ENCODE results near the gene RXFP3.
"Not testable (repeated sequence)": the region's sequence is repeated elsewhere in the genome, so short reads cannot be mapped to it uniquely, and the experiment has no call there.

RXFP3 gene

GRCh38 chr5:33939556-33940262 is 3.5 kb downstream of the RXFP3 start:
- H3K9me3 ChIP-seq (ENCODE audit: control extremely low read depth in 1 of 5, control insufficient read depth in 4 of 5, insufficient read depth in 2 of 5, low read depth in 1 of 5, low read length in 4 of 5): peaks cover 0 to 8% (median 0%) of the 10 kb centered on the region in 5 experiments
- peaks cover 0 to 12% (median 8%) of the 10 kb centered on the region in 4 experiments for H3K4me1 ChIP-seq (ENCODE audit: control extremely low read depth in 1 of 4, control insufficient read depth in 4 of 4, insufficient read depth in 4 of 4, low read length in 3 of 4)
- peaks cover 0 to 83% (median 31%) of the 10 kb centered on the region in 5 experiments for H3K27me3 ChIP-seq (replicated peaks in 2 of 5; ENCODE audit: control insufficient read depth in 4 of 5, insufficient read depth in 5 of 5, low read length in 4 of 5)
- H3K36me3 ChIP-seq (ENCODE audit: control insufficient read depth in 4 of 4, insufficient read depth in 4 of 4, low read length in 3 of 4): no peaks in the 10 kb centered on the region
- DNase-seq: no peak
- CTCF ChIA-PET: interaction anchor here (0.7 to 1.3 kb wide), 2 partner anchors 21 to 351 kb away, joined by 3 to 4 read pairs; no protein-coding TSS in a partner anchor
- no peak overlapping the region for H3K27ac ChIP-seq (ENCODE audit: insufficient read depth in 1 of 2, low read depth in 1 of 2, low read length in 2 of 2, poor library complexity in 1 of 2, severe bottlenecking in 2 of 2)
- WGBS (ENCODE audit: insufficient coverage): 90% methylated on average over 5 of the region's 8 CpGs
- POLR2A ChIA-PET: no interaction called here
- H3K4me3 ChIP-seq (ENCODE audit: control insufficient read depth in 1 of 7, extremely low read depth in 1 of 7, insufficient read depth in 4 of 7, low read depth in 2 of 7, low read length in 6 of 7): no peak overlapping the region

GRCh38 chr5:33941090-33941489 is 4.9 kb downstream of the RXFP3 start:
- H3K9me3 ChIP-seq (ENCODE audit: control extremely low read depth in 1 of 5, control insufficient read depth in 4 of 5, insufficient read depth in 2 of 5, low read depth in 1 of 5, low read length in 4 of 5): peaks cover 0 to 8% (median 0%) of the 10 kb centered on the region in 5 experiments
- H3K4me1 ChIP-seq (ENCODE audit: control extremely low read depth in 1 of 4, control insufficient read depth in 4 of 4, insufficient read depth in 4 of 4, low read length in 3 of 4): peaks cover 0 to 8% (median 7%) of the 10 kb centered on the region in 4 experiments
- H3K27me3 ChIP-seq (replicated peaks in 2 of 5; ENCODE audit: control insufficient read depth in 4 of 5, insufficient read depth in 5 of 5, low read length in 4 of 5): peaks cover 0 to 75% (median 31%) of the 10 kb centered on the region in 5 experiments
- WGBS (ENCODE audit: insufficient coverage): 100% methylated on average over 1 of the region's 5 CpGs
- ChIA-PET CTCF (interaction anchor here (1.3 kb wide), 1 partner anchor 352 kb away, joined by 4 read pairs; no protein-coding TSS in a partner anchor), POLR2A (no interaction called here)
- no peaks in the 10 kb centered on the region for H3K36me3 ChIP-seq (ENCODE audit: control insufficient read depth in 4 of 4, insufficient read depth in 4 of 4, low read length in 3 of 4)
- no peak for DNase-seq
- H3K4me3 ChIP-seq (ENCODE audit: control insufficient read depth in 1 of 7, extremely low read depth in 1 of 7, insufficient read depth in 4 of 7, low read depth in 2 of 7, low read length in 6 of 7): no peak overlapping the region
- H3K27ac ChIP-seq (ENCODE audit: insufficient read depth in 1 of 2, low read depth in 1 of 2, low read length in 2 of 2, poor library complexity in 1 of 2, severe bottlenecking in 2 of 2): no peak overlapping the region

GRCh38 chr5:33944543-33945132 is 8.5 kb downstream of the RXFP3 start:
- Histone ChIP-seq H3K27ac (ENCODE audit: insufficient read depth in 1 of 2, low read depth in 1 of 2, low read length in 2 of 2, poor library complexity in 1 of 2, severe bottlenecking in 2 of 2) (no peak overlapping the region), H3K9me3 (ENCODE audit: control extremely low read depth in 1 of 5, control insufficient read depth in 4 of 5, insufficient read depth in 2 of 5, low read depth in 1 of 5, low read length in 4 of 5) (peaks cover 0 to 3% (median 0%) of the 10 kb centered on the region in 5 experiments), H3K36me3 (ENCODE audit: control insufficient read depth in 4 of 4, insufficient read depth in 4 of 4, low read length in 3 of 4) (no peaks in the 10 kb centered on the region), H3K4me3 (ENCODE audit: control insufficient read depth in 1 of 7, extremely low read depth in 1 of 7, insufficient read depth in 4 of 7, low read depth in 2 of 7, low read length in 6 of 7) (no peak overlapping the region), H3K4me1 (ENCODE audit: control extremely low read depth in 1 of 4, control insufficient read depth in 4 of 4, insufficient read depth in 4 of 4, low read length in 3 of 4) (no peaks in the 10 kb centered on the region), H3K27me3 (replicated peaks in 2 of 5; ENCODE audit: control insufficient read depth in 4 of 5, insufficient read depth in 5 of 5, low read length in 4 of 5) (peaks cover 0 to 42% (median 19%) of the 10 kb centered on the region in 5 experiments)
- POLR2A ChIA-PET: no interaction called here
- CTCF ChIA-PET: no interaction called here
- DNase-seq: no peak
- 88% methylated on average over 8 of the region's 12 CpGs for WGBS (ENCODE audit: insufficient coverage)

- H3K9me3 ChIP-seq (ENCODE audit: control extremely low read depth in 1 of 5, control insufficient read depth in 4 of 5, insufficient read depth in 2 of 5, low read depth in 1 of 5, low read length in 4 of 5); DNase-seq; H3K27ac ChIP-seq (ENCODE audit: insufficient read depth in 1 of 2, low read depth in 1 of 2, low read length in 2 of 2, poor library complexity in 1 of 2, severe bottlenecking in 2 of 2); H3K4me3 ChIP-seq (ENCODE audit: control insufficient read depth in 1 of 7, extremely low read depth in 1 of 7, insufficient read depth in 4 of 7, low read depth in 2 of 7, low read length in 6 of 7); H3K4me1 ChIP-seq (ENCODE audit: control extremely low read depth in 1 of 4, control insufficient read depth in 4 of 4, insufficient read depth in 4 of 4, low read length in 3 of 4); H3K36me3 ChIP-seq (ENCODE audit: control insufficient read depth in 4 of 4, insufficient read depth in 4 of 4, low read length in 3 of 4); POLR2A ChIA-PET; H3K27me3 ChIP-seq (replicated peaks in 2 of 5; ENCODE audit: control insufficient read depth in 4 of 5, insufficient read depth in 5 of 5, low read length in 4 of 5); CTCF ChIA-PET: not testable (repeated sequence)
- WGBS (ENCODE audit: insufficient coverage): 100% methylated on average over 2 of the region's 5 CpGs
These were observed 16.0 kb downstream of the RXFP3 start for GRCh38 chr5:33952175-33952574.

GRCh38 chr5:33957577-33958150 is 21.5 kb downstream of the RXFP3 start:
- DNase-seq: no peak
- POLR2A ChIA-PET: no interaction called here
- no peaks in the 10 kb centered on the region for H3K4me1 ChIP-seq (ENCODE audit: control extremely low read depth in 1 of 4, control insufficient read depth in 4 of 4, insufficient read depth in 4 of 4, low read length in 3 of 4)
- no peak overlapping the region for H3K27ac ChIP-seq (ENCODE audit: insufficient read depth in 1 of 2, low read depth in 1 of 2, low read length in 2 of 2, poor library complexity in 1 of 2, severe bottlenecking in 2 of 2)
- no CpG with 5 or more reads among the region's 2 CpGs for WGBS (ENCODE audit: insufficient coverage)
- CTCF ChIA-PET: interaction anchor here (1.4 to 3.6 kb wide), 2 partner anchors 12 to 488 kb away, joined by 3 to 12 read pairs; no protein-coding TSS in a partner anchor
- no peak overlapping the region for H3K4me3 ChIP-seq (ENCODE audit: control insufficient read depth in 1 of 7, extremely low read depth in 1 of 7, insufficient read depth in 4 of 7, low read depth in 2 of 7, low read length in 6 of 7)
- no peaks in the 10 kb centered on the region for H3K36me3 ChIP-seq (ENCODE audit: control insufficient read depth in 4 of 4, insufficient read depth in 4 of 4, low read length in 3 of 4)
- peaks cover 0 to 7% (median 0%) of the 10 kb centered on the region in 5 experiments for H3K9me3 ChIP-seq (ENCODE audit: control extremely low read depth in 1 of 5, control insufficient read depth in 4 of 5, insufficient read depth in 2 of 5, low read depth in 1 of 5, low read length in 4 of 5)
- H3K27me3 ChIP-seq (replicated peaks in 2 of 5; ENCODE audit: control insufficient read depth in 4 of 5, insufficient read depth in 5 of 5, low read length in 4 of 5): peaks cover 0 to 4% (median 0%) of the 10 kb centered on the region in 5 experiments

- no CpG with 5 or more reads among the region's 2 CpGs for WGBS (ENCODE audit: insufficient coverage)
- POLR2A ChIA-PET: no interaction called here
- H3K9me3 ChIP-seq (ENCODE audit: control extremely low read depth in 1 of 5, control insufficient read depth in 4 of 5, insufficient read depth in 2 of 5, low read depth in 1 of 5, low read length in 4 of 5): peaks cover 0 to 7% (median 0%) of the 10 kb centered on the region in 5 experiments
- no peak for DNase-seq
- H3K27me3 ChIP-seq (replicated peaks in 2 of 5; ENCODE audit: control insufficient read depth in 4 of 5, insufficient read depth in 5 of 5, low read length in 4 of 5): peaks cover 0 to 4% (median 0%) of the 10 kb centered on the region in 5 experiments
- no peak overlapping the region for H3K4me3 ChIP-seq (ENCODE audit: control insufficient read depth in 1 of 7, extremely low read depth in 1 of 7, insufficient read depth in 4 of 7, low read depth in 2 of 7, low read length in 6 of 7)
- H3K4me1 ChIP-seq (ENCODE audit: control extremely low read depth in 1 of 4, control insufficient read depth in 4 of 4, insufficient read depth in 4 of 4, low read length in 3 of 4): no peaks in the 10 kb centered on the region
- no peaks in the 10 kb centered on the region for H3K36me3 ChIP-seq (ENCODE audit: control insufficient read depth in 4 of 4, insufficient read depth in 4 of 4, low read length in 3 of 4)
- H3K27ac ChIP-seq (ENCODE audit: insufficient read depth in 1 of 2, low read depth in 1 of 2, low read length in 2 of 2, poor library complexity in 1 of 2, severe bottlenecking in 2 of 2): no peak overlapping the region
- CTCF ChIA-PET: no interaction called here
These were observed 22.0 kb downstream of the RXFP3 start for GRCh38 chr5:33958176-33958575.
